ELR (cell line): ENCODE data around the gene SSUH2.
"Not testable (repeated sequence)": the region's sequence is repeated elsewhere in the genome, so short reads cannot be mapped to it uniquely, and the experiment has no call there.

Experiments used
- DNase-seq: peaks from one replicate; pipeline ENCODE4 v3.0.0-alpha.2; 2015; ENCODE audit warnings: low read depth

The SSUH2 gene, protein sequence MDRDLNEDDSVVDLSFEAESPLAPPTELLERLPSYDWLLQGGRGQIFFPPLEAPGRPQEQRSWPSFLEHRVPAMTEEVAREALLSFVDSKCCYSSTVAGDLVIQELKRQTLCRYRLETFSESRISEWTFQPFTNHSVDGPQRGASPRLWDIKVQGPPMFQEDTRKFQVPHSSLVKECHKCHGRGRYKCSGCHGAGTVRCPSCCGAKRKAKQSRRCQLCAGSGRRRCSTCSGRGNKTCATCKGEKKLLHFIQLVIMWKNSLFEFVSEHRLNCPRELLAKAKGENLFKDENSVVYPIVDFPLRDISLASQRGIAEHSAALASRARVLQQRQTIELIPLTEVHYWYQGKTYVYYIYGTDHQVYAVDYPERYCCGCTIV

DNA sequence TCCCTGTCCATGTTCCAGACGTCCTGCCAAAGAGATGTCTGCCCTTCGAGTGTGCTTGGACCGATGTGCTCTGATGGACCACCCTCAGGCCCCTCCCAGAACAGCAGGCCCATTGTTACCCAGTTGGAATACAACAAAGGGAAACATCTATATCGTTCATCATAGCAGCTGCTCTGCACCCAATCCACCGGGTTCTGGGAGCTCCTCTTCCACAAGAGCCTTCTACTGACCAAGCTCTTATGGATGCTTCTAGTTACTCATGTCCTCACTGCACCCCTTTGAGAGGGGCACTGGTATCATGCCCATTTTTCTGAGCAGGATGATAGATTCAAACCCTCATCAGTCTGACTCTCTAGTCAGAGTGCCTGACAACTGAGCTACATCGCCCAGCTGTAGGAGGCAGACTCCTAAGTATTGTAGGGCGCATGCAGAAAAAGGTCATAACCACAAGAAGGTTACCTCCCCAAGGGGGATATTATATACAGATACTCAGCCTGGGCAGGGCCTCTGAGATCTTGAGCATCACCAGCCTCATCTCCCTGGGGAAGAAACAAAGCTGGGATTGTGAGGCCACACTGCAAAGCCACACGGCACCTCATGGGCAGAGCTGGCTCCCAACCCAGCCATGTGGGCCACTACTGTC, at the start of gene SSUH2:
Gene SSUH2, minus strand, starts transcription at position 51 of the 643 bp plus-strand sequence. Its CDS starts 40 bp downstream, at position 11.
- DNase-seq: no peak

DNA sequence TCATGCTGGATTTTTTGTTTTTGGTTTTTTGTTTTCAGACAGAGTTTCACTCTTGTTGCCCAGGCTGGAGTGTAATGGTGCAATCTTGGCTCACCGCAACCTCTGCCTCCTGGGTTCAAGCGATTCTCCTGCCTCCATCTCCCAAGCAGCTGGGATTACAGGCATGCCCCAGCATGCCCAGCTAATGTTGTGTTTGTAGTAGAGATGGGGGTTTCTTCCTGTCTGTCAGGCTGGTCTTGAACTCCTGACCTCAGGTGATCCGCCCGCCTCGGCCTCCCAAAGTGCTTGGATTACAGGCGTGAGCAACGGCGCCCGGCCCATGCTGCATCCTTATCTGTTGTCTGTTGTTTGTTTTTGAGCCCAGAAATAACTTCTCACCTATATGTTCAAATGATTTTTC, 46.7 kb upstream of the SSUH2 start:
- DNase-seq: not testable (repeated sequence)

DNA sequence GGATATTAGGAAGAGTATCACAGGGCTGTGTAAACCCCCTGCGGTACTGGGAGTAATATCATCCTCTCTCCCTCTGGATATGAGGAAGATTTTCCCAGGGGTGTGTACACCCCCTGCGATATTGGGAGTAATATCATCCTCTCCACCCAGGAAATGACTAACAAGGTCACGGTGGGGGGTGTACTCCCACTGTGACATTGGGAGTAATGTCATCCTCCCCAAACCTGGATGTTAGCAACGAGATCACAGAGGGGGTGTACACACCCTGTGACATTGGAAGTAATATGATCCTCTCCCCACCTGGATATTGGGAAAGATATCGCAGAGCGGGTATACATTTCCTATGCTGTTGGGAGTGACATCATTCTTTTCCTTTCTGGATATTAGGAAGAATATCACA, 40.4 kb upstream of the SSUH2 start:
- DNase-seq: peak; percentile 30

DNA sequence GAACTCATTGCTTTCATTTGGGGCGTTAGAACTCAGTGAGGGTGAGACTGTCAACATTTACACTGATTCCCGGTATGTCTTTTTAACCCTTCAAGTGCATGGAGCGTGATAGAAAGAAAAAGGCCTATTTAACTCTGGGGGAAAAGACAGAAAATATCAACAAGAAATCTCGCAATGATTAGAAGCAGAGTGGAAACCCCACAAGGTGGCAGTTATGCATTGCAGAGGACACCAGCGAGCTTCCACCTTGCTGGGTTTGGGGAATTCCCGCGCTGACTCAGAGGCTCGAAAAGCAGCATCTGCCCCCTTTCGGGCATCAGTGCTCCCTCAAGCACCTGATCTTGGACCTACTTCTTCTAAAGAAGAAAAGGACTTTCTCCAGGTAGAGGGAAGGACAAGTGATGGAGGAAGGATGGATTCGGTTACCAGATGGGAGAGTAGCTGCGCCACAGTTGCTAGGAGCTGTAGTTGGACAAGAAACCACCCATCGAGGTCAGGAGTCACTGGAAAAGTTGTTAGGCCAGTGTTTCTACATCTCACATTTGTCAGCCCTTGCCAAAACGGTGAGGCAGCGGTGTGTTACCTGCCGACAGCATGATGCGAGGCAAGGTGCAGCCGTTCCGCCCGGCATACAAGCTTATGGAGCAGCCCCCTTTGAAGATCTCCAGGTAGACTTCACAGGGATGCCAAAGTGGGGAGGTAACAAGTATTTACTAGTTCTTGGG, 38.4 kb upstream of the SSUH2 start:
- DNase-seq: peak; percentile 30

DNA sequence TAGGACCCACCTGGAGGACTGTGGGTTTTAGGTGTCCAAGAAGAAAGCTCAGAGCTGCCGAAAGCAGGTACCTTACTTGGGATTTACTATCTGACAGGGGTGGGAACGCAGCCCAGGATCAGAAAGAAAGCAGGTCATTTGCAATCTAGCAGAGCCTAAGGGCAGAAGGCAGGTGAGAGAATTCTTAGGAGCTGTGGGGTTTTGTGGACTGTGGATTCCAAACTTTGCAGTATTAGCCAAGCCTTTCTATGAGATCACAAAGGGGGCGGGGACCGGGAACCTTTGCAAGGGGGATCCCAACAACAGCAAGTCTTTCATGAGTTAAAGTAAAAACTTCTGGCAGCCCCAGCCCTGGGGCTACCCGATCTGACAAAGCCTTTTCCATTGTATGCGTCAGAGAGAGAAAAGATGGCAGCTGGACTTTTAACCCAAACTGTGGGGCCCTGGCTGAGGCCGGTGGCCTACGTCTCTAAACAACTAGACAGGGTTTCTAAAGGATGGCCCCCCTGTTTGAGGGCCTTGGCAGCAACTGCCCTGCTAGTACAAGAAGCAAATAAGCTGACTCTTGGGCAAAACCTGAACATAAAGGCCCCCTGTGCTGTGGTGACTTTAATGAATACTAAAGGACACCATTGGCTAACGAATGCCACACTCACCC, 37.4 kb upstream of the SSUH2 start:
- DNase-seq: not testable (repeated sequence)

DNA sequence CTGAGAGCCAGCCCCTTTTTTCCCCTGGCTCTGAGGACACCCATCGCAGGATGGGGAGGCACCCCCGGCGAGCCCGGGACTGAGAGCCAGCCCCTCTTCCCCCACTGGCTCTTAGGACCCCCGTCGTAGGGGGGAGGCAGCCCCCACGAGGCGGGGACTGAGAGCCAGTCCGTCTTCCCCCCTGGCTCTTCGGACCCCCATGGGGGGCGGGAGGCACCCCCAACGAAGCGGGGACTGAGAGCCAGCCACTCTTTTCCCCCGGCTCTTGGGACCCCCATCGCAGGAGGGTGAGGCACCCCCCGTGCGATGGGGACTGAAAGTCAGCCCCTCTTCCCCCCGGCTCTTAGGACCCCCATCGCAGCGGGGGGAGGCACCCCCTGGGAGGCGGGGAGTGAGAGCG, 36.8 kb upstream of the SSUH2 start:
- DNase-seq: no peak

DNA sequence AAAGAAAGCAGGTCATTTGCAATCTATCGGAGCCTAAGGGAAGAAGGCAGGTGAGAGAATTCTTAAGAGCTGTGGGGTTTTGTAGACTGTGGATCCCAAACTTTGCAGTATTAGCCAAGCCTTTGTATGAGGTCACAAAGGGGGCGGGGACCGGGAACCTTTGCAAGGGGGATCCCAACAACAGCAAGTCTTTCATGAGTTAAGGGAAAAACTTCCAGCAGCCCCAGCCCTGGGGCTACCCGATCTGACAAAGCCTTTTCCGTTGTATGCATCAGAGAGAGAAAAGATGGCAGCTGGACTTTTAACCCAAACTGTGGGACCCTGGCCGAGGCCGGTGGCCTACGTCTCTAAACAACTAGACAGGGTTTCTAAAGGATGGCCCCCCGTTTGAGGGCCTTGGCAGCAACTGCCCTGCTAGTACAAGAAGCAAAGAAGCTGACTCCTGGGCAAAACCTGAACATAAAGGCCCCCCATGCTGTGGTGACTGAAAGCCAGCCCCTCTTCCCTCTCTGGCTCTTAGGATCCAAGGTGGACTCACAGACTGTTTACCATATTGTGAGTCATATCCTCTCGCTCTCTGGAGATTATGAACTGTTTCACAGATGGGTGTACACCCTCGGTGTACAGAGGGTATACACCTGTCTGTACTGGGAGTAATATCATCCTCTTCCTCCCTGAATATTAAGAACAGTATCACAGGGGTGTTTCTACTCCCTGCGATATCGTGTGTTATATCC, 35.4 kb upstream of the SSUH2 start:
- peak; percentile 77 for DNase-seq

DNA sequence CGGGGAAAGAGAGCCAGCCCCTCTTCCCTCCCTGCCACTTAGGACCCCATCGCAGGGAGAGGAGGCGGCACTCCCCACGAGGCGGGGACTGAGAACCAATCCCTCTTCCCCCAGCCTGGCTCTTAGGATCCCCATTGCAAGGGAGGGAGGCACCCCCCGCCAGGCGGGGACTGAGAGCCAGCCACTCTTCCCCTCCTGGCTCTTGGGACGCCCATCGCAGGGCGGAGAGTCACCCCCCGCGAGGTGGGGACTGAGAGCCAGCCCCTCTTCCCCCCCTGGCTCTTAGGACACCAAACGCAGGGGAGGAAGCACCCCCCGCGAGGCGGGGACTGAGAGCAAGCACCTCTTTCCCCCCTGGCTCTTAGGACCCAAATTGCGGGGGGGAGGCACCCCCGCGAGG, 34.2 kb upstream of the SSUH2 start:
- DNase-seq: no peak

DNA sequence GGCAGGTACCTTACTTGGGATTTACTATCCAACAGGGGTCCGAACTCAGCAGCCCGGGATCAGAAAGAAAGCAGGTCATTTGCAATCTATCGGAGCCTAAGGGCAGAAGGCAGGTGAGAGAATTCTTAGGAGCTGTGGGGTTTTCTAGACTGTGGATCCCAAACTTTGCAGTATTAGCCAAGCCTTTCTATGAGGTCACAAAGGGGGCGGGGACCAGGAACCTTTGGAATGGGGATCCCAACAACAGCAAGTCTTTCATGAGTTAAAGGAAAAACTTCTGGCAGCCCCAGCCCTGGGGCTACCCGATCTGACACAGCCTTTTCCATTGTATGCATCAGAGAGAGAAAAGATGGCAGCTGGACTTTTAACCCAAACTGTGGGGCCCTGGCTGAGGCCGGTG, 32.7 kb upstream of the SSUH2 start:
- not testable (repeated sequence) for DNase-seq

DNA sequence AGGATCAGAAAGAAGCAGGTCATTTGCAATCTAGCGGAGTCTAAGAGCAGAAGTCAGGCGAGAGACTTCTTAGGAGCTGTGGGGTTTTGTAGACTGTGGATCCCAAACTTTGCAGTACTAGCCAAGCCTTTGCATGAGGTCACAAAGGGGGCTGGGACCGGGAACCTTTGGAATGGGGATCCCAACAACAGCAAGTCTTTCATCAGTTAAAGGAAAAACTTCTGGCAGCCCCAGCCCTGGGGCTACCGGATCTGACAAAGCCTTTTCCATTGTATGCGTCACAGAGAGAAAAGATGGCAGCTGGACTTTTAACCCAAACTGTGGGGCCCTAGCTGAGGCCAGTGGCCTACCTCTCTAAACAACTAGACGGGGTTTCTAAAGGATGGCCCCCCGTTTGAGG, 31.0 kb upstream of the SSUH2 start:
- DNase-seq: not testable (repeated sequence)

DNA sequence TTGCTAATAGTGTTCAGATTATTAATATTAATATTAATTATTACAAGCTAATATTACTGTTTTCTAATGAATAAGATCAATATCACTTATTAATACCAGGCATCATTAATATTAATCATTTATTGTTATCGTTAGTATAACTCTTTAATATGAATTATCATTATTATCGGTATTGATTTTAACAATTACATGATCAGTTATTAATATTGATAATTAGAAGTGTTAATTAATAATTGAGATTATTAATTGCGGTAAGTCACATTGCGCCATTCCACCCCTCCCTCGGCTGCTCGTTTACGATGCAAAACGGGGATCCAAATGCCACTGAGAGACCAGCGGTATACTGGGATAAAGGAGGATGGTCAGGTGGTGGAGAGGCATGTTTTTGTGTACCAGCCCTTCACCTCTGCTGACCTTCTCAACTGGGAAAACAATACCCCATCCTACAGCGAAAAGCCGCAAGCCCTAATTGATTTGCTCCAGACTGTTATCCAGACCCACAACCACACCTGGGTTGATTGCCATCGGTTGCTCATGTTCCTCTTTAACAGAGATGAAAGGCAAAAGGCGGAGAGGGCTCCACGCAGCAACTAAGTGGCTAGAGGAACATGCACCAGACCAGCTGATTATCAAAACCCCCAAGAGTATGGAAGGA, 28.6 kb upstream of the SSUH2 start:
- no peak for DNase-seq

DNA sequence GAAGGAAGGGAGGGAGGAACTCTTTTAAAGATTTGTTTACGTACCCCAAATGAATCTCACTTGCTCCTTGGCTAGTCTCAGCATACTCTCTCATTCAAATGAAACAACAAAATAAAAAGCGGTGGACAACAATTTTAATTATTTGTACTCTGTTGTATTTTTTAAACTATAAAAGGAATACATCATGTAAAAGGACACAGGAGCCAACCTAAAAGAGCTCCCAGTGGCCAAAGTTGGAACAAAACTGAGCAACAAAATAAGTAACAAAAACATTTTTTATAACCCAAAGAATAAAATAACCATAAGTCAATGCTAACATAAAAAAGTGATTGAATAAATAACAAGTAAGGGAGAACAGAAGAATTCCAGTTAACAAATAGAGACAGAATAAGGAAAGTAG, 24.4 kb upstream of the SSUH2 start:
- no peak for DNase-seq

DNA sequence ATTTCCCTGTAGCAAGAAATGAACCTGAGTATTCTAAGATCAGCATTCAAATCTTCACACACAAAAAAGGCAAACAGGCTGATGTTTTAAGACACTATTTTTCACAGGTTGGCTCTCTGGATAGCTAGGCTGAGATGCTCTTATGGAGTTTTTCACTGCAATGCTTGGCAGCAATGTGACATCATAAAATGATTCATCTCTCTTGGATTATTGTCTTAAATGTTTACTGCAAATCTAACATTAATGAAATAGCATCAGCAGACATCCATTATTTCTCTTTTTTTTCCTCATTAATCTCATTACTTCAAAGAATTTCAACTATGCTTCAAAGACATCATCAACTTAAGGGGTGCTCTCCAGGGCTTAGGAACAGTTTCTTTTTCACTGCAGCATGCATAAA, 23.6 kb upstream of the SSUH2 start:
- peak; percentile 15 for DNase-seq

DNA sequence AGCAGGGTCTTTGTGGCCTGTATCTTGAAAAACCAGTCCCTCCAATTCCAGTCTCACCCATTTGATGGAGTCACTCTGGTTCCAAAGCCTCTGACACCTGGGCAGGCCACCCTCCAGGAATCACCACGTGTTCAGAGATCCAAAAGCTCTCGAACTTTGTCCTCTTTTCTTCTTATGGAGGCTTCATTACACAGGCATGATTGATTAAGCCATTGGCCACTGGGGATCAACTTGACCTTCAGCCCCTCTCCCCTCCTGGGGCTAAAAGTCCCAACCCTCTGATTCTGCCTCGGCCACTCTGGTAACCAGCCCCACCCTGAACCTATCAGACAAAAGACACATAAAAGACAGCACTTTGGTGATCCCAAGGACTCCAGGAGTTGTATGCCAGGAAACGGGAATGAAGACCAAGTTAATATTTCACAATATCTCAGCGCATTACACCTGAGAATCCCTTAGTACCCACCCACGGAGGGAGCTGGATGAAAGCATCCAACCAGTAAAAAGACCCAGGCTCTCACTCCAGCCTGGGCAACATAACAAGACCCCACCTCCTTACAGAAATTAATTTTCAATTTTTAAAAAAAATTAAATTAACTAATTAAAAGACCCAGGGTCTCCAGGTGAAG, 23.0 kb upstream of the SSUH2 start:
- DNase-seq: no peak

DNA sequence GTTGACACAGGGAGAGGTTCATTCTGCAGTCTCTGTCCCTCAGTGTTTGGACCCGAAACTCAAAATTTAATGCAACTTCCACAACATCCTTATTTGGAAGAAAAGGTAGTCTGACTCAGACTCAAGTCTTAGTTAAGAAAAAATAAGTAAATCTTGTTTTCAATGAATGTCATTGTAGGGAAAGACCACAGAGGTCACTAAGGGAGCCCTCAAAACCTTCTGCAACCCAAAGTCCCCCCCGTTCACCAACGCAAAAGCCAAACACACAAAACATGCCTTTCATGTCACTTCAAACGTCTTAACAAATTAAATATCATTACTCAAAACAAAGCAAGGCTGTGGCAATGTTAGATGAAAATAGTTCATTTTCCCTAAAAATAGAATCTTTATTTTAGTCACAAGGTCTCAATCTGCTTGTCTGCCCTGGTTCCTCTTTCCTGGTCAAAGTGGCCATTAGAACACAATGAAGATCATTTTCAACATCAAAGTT, 20.9 kb upstream of the SSUH2 start:
- DNase-seq: no peak

DNA sequence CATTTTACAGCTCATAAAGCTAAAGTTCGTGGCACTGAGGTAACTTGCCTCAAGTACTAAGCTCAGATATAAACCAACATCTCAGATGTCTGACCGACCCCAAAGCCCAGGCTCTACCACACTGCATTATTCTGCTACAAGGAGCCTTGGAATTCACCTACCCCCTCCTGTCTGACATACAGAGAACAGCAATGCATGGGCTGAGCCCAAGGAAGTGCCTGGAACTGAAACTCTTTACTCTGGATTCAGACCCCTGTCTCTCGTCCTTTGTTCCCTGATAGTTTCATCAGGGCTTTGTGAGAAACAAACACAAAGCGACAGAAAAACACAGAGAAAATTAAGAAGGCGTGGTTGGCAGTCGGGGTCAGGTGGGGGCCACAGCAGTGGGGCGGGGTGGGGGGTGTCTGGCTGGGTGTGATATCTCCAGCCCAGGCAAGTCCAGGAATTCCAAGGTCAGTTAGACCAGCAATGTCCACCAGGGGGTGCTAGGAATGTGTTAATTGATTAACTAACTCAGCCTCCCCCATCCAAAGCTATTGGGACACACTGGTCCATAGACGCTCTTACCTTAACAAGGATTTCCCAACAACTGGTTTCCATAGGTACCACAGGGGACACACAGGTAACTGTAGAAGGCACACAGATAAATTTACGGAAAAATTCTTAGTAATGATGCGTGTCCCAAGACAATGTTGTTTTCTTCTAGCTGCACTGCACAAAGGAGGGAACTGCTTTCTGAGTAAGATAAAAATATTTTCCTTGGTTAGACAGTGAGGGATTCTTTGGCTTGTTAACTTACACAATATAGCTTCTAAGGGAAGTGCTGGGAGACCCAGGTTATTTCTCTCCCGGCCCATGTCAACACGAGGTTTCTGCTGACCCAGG, 18.8 kb upstream of the SSUH2 start:
- DNase-seq: peak; percentile 82

DNA sequence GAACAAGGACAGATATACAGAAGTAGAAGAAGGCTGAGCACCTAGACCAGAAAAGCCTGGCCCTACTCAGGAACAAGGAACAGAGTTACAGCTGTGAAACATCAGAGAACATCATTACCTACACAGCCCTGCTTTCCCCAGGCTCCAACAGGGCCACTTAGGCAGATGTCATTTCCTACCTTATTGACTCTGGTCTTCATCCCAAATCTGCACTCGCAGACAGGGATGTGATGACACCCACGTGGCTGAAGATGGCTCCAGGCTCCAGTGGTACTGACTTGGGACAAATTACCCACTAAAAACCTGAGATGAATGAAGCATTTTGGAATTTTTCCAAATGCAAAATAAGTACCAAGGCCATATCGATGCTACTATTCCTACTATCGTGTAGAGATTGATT, 18.0 kb upstream of the SSUH2 start:
- DNase-seq: no peak

DNA sequence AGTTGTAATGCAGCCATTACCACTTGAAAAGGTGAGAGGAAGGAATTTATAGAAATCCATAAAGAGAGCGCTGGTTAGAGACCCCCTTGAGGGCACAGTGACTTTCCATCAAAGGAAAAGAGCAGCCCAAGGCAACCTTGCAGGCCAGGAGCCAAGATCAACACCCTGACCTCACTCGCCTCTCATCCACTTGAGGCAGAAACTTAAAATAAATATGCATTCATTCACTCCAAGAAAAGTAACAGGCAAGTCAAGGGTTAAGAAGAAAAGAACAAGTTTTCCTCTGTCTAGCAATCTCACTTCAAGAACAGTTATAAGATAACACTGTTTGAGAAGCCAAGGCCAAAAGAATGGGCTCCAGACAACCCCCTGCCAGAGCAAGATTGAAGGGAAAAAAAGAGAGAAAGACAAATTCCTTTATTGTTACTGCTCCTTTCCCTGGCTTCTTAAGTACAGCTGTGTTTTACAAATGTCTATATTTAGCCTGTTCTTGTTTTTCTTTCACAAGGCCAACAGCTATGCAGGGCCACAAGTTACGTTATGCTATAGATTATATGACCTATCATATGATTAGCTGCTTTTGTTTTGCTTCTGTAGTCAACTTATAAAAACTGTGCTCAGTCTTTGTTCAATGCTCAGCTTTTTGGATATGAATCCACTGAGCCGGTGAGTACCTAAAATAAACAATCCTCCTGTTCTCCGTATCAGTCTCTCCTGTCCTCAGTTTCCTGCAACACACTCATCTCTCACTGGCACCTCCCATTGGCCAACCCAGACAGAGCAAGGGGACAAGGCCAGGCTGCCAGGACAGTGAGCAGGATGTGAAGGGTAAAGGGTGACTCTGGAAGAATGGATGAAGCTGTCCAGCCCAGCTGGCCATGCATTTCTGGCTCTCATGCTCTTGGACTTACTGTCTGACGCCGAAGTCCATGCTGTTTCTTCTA, 15.8 kb upstream of the SSUH2 start:
- no peak for DNase-seq
